ENCODE data around the gene KRT27.
"Not testable (repeated sequence)": the region's sequence is repeated elsewhere in the genome, so short reads cannot be mapped to it uniquely, and the experiment has no call there.

Gene KRT27

DNA sequence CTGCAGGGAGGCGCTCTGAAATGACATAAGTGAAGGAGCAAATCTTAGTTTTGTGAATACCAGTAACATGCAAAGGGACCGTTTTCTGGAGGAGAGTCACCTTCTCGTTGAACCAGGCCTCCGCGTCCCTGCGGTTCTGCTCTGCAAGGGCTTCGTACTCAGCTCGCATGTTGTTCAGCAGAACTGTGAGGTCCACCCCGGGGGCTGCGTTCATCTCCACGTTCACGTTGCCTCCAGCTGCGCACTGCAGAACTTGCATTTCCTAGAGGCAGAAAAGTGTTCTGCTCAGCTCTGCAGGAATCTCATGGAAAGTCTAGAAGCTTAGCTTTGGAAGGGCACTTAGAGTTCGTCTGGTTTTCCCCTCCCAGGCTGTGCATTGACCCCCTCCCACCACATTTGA is 31.3 kb downstream of the KRT27 start:
- Histone ChIP-seq H3K27me3 (ENCODE audit: insufficient read depth, low read length) (no peaks in the 10 kb centered on the region), H3K4me3 (ENCODE audit: low read length) (no peak overlapping the region), H3K9ac (ENCODE audit: low read depth, low read length) (no peak overlapping the region), H3K36me3 (ENCODE audit: insufficient read depth, low read length) (no peaks in the 10 kb centered on the region), H3K9me3 (ENCODE audit: insufficient read depth, low read depth, low read length) (peaks cover 3% of the 10 kb centered on the region; the same call in 1 of the 2 replicates), H3K4me1 (ENCODE audit: insufficient read depth, low read length) (no peaks in the 10 kb centered on the region), H3K27ac (ENCODE audit: low read depth, low read length) (no peak overlapping the region)
- 92% methylated on average over 14 of the region's 14 CpGs for WGBS

DNA sequence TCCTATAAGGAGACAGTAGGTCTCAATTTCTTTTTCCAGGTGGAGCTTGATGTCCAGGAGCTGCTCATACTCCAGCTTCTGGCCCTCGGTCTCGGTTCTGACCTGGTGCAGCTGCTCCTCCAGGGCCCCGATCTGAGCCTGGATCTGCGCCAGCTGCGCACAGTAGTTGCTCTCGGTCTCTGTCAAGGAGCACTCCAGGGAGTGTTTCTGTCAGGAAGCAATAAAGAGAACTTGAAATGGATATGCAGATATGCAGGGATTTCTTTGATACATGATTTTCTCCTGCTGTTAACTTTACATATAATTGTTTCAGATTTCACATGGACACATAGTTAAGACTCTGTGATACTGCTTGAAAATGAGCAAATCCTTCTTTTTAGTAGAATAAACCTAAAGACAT is 32.0 kb downstream of the KRT27 start:
- Histone ChIP-seq H3K27ac (ENCODE audit: low read depth, low read length) (no peak overlapping the region), H3K9ac (ENCODE audit: low read depth, low read length) (no peak overlapping the region), H3K27me3 (ENCODE audit: insufficient read depth, low read length) (no peaks in the 10 kb centered on the region), H3K4me3 (ENCODE audit: low read length) (no peak overlapping the region), H3K36me3 (ENCODE audit: insufficient read depth, low read length) (no peaks in the 10 kb centered on the region), H3K9me3 (ENCODE audit: insufficient read depth, low read depth, low read length) (peaks cover 3% of the 10 kb centered on the region; the same call in 1 of the 2 replicates), H3K4me1 (ENCODE audit: insufficient read depth, low read length) (no peaks in the 10 kb centered on the region)
- WGBS = 88% methylated on average over 6 of the region's 6 CpGs

DNA sequence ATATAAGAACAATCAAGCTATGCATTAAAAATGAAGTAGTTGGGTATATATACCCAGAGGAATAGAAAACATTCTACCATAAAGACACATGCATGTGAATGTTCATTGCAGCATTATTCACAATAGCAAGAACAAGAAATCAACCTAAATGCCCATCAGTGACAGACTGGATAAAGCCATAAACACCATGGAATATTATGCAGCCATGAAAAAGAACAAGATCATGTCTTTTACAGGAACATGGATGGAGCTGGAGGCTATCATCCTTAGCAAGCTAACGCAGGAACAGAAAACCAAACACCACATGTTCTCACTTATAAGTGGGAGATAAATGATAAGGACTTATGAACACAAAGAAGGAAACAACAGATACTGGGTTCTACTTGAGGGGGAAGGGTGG is 33.7 kb downstream of the KRT27 start:
- H3K36me3 ChIP-seq (ENCODE audit: insufficient read depth, low read length); H3K9me3 ChIP-seq (ENCODE audit: insufficient read depth, low read depth, low read length): not testable (repeated sequence)
- no CpG with 5 or more reads among the region's 1 CpG for WGBS

DNA sequence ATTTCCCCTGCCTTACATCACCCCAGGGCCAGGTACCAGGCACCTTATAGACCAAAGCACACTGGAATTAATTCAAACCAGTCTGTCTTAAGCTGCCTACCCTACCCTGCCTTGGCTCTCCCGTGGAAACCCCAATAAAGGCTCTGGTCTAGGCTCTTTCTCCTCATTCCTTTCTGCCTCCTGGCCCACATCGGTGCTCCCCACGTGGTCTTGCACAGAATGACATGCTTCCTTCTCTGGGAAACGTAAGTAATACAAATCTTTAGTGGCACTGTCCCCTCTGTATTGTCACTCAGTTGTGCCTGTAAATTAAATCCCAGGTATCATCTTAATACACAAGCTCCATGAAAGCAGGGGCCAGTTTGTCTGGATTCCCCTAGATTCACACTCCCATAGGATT is 43.8 kb downstream of the KRT27 start:
- Histone ChIP-seq H3K4me3 (ENCODE audit: low read length) (no peak overlapping the region), H3K36me3 (ENCODE audit: insufficient read depth, low read length) (no peaks in the 10 kb centered on the region), H3K27me3 (ENCODE audit: insufficient read depth, low read length) (no peaks in the 10 kb centered on the region), H3K9ac (ENCODE audit: low read depth, low read length) (no peak overlapping the region), H3K9me3 (ENCODE audit: insufficient read depth, low read depth, low read length) (peaks cover 12% of the 10 kb centered on the region), H3K4me1 (ENCODE audit: insufficient read depth, low read length) (no peaks in the 10 kb centered on the region), H3K27ac (ENCODE audit: low read depth, low read length) (no peak overlapping the region)
- 68% methylated on average over 4 of the region's 4 CpGs for WGBS

More for the DNA sequence above, 33.7 kb downstream of the KRT27 start:
- H3K4me1 ChIP-seq (ENCODE audit: insufficient read depth, low read length); H3K4me3 ChIP-seq (ENCODE audit: low read length); H3K27ac ChIP-seq (ENCODE audit: low read depth, low read length); H3K9ac ChIP-seq (ENCODE audit: low read depth, low read length); H3K27me3 ChIP-seq (ENCODE audit: insufficient read depth, low read length): not testable (repeated sequence)

DNA sequence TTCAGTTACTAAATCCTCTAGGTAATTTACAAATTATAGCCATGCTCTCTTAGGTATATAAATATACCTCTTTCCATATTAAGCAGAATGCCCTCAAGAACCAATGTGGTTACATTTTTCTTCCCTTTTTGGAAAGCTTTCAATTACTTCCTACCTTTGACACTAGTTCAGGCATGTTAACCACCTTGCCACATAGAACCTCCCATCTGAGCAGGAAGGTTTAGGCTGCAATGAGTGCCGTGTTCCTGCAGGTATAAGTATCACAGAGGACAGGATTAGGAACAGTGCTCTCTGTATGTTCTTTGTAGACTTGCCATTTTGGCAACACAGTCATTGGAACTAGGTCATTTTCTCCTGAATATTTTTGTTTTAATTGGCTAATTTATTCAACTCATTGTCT is 47.3 kb downstream of the KRT27 start:
- Histone ChIP-seq H3K9ac (ENCODE audit: low read depth, low read length) (no peak overlapping the region), H3K27me3 (ENCODE audit: insufficient read depth, low read length) (no peaks in the 10 kb centered on the region), H3K36me3 (ENCODE audit: insufficient read depth, low read length) (no peaks in the 10 kb centered on the region), H3K9me3 (ENCODE audit: insufficient read depth, low read depth, low read length) (peaks cover 3% of the 10 kb centered on the region; the same call in 1 of the 2 replicates), H3K4me1 (ENCODE audit: insufficient read depth, low read length) (no peaks in the 10 kb centered on the region), H3K27ac (ENCODE audit: low read depth, low read length) (no peak overlapping the region), H3K4me3 (ENCODE audit: low read length) (no peak overlapping the region)
- WGBS = 86% methylated on average over 1 of the region's 1 CpG

DNA sequence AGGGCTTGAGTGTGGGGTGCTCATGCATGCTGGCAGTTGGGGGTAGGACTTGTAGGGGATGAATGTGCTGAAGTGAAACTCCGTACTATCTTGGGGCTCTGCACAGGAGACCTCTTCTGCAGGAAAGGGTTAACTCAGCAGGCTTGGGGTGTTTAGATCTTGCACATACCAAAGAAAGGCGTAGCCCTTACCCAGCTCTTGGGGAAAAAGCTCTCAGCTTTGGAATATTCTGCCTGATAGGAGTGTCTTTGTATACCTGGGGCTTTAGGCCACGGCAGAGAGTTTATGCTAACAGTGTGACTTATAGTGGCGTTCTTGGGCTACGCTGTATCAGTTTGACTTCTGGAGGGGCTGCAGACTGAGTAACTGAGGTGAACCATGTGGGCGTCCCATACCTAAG is 48.3 kb downstream of the KRT27 start:
- Histone ChIP-seq H3K27me3 (ENCODE audit: insufficient read depth, low read length) (no peaks in the 10 kb centered on the region), H3K9ac (ENCODE audit: low read depth, low read length) (no peak overlapping the region), H3K27ac (ENCODE audit: low read depth, low read length) (no peak overlapping the region), H3K4me3 (ENCODE audit: low read length) (no peak overlapping the region), H3K36me3 (ENCODE audit: insufficient read depth, low read length) (no peaks in the 10 kb centered on the region), H3K4me1 (ENCODE audit: insufficient read depth, low read length) (no peaks in the 10 kb centered on the region), H3K9me3 (ENCODE audit: insufficient read depth, low read depth, low read length) (peaks cover 3% of the 10 kb centered on the region; the same call in 1 of the 2 replicates)
- whole genome bisulfite sequencing = 90% methylated on average over 6 of the region's 6 CpGs

DNA sequence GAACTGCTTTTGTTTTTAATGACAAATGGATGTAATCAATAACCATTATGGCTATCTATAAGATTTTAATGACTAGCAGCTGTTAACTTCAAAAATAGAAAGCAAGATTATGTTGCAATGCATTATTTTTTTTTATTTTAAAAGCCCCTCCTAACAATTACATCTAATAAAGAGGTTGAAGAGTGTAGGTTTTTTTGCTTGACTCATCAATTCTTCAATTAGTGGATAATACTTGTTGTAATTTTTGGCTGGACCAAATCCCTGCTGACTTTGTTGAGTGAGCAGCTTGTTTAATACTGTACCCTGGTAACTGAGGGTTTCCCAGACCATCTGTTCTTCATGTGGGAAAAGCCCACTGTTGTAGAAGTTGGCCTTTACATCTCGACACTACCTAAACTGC is 51.4 kb downstream of the KRT27 start:
- no peaks in the 10 kb centered on the region for H3K36me3 ChIP-seq (ENCODE audit: insufficient read depth, low read length)
- WGBS = 98% methylated on average over 1 of the region's 1 CpG
- no peaks in the 10 kb centered on the region for H3K4me1 ChIP-seq (ENCODE audit: insufficient read depth, low read length)
- no peak overlapping the region for H3K9ac ChIP-seq (ENCODE audit: low read depth, low read length)
- peaks cover 3% of the 10 kb centered on the region; the same call in 1 of the 2 replicates for H3K9me3 ChIP-seq (ENCODE audit: insufficient read depth, low read depth, low read length)
- no peak overlapping the region for H3K4me3 ChIP-seq (ENCODE audit: low read length)
- H3K27me3 ChIP-seq (ENCODE audit: insufficient read depth, low read length) = no peaks in the 10 kb centered on the region
- no peak overlapping the region for H3K27ac ChIP-seq (ENCODE audit: low read depth, low read length)

DNA sequence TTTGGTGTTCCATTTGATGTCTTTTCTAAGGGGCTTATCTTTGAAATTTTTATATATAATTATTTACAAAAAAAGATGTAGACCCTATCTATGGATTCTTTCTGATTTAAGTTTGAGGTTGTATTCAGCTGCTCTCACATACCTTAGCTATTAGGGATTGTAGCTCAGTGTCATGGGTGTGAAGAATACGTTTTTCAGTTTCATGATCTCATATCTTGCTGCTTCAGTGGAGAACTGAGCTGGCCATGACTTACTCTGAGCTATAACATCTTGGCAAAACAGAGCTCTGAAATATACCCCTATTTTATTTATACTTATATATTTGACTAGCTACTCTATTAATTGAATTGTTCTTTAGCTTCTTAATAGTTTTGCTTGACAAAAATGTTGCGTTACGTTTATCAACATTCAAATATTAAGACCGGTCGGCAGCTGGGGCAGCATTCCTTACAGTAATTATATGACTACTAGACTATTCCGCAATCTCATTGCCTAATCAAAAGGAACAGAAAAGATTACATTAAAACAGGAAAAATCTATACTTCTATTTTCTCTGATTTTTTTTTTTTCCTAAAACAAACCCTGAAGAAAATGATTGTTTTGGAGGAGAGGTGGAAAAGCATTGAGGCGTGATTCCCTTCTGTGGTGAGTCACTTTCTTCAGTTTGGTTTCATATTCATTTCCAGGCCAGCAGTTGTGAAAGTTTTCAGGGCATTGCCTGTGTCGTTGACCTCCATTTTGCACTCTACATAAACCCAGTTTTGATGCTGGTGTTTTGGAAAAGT is 54.7 kb downstream of the KRT27 start:
- 89% methylated on average over 8 of the region's 8 CpGs for WGBS
- H3K27ac ChIP-seq (ENCODE audit: low read depth, low read length) = no peak overlapping the region

DNA sequence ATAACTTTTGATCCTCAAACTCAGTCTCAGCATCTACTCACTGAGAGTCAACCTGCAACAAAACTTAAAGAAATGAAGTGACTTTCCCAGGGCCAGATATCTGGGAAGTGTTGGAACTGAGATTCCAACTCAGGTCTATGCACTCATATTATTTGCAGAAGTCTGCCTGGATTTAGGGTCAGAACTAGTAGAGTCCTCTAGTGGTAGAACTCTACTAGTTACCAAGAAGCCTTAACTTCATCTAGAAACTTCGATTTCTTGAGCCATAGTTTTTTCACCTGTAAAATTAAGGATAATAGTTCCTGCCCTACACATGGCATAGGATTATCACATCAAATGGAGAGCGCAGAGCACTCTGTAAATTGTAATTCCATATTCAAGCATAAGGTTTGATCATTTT is 55.4 kb downstream of the KRT27 start:
- 80% methylated on average over 2 of the region's 2 CpGs for WGBS

More for the DNA sequence above, 54.7 kb downstream of the KRT27 start:
- Histone ChIP-seq H3K36me3 (ENCODE audit: insufficient read depth, low read length) (no peaks in the 10 kb centered on the region), H3K27me3 (ENCODE audit: insufficient read depth, low read length) (no peaks in the 10 kb centered on the region), H3K4me3 (ENCODE audit: low read length) (no peak overlapping the region), H3K9me3 (ENCODE audit: insufficient read depth, low read depth, low read length) (no peaks in the 10 kb centered on the region), H3K4me1 (ENCODE audit: insufficient read depth, low read length) (no peaks in the 10 kb centered on the region), H3K9ac (ENCODE audit: low read depth, low read length) (no peak overlapping the region)

More for the DNA sequence above, 55.4 kb downstream of the KRT27 start:
- no peaks in the 10 kb centered on the region for H3K27me3 ChIP-seq (ENCODE audit: insufficient read depth, low read length)
- H3K4me1 ChIP-seq (ENCODE audit: insufficient read depth, low read length) = no peaks in the 10 kb centered on the region
- no peaks in the 10 kb centered on the region for H3K36me3 ChIP-seq (ENCODE audit: insufficient read depth, low read length)
- H3K9me3 ChIP-seq (ENCODE audit: insufficient read depth, low read depth, low read length) = no peaks in the 10 kb centered on the region
- H3K4me3 ChIP-seq (ENCODE audit: low read length) = no peak overlapping the region
- H3K9ac ChIP-seq (ENCODE audit: low read depth, low read length) = no peak overlapping the region
- H3K27ac ChIP-seq (ENCODE audit: low read depth, low read length) = no peak overlapping the region

All from HUES64 (cell line).